ENCODE measurements around the gene ANKS6. TPM values are rescaled to one million over a fixed set of nuclear protein-coding genes. Genes with fewer than 3 reads are reported as not detected.

Gene ANKS6
- total RNA-seq, 1 donor from 2014 or later = 16.0 TPM

DNA sequence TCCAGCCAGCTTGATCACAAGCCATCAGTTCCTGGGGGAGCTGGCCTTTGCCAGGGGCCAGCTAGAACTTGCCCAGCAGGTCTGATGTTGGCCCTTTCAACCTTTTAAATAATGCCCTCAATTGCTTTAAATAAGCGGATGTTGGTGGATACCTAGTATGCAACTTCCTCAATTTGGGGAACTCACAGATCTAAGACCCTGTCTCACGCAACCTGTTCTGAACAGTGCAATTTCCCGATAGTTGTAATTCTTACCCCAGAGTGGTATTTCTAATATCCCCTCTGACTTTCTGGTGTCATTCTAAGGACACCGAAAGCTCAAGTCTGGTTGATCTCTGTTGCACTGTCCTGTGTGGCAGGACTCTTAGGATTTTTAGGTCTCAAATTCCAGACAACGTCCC is 34.2 kb upstream of the ANKS6 start:
- Histone ChIP-seq H3K4me1 (no peaks in the 10 kb centered on the region), H3K4me2 (no peak overlapping the region), H3F3A (ENCODE audit: low read depth) (no peaks in the 10 kb centered on the region), H3K79me2 (ENCODE audit: low read depth) (no peaks in the 10 kb centered on the region), H3K27ac (no peak overlapping the region), H4K20me1 (ENCODE audit: low read depth) (no peaks in the 10 kb centered on the region), H3K9ac (no peak overlapping the region), H3K36me3 (no peaks in the 10 kb centered on the region), H2AFZ (replicated peaks) (no peak overlapping the region), H3K27me3 (no peaks in the 10 kb centered on the region), H3K9me3 (ENCODE audit: low read depth) (no peaks in the 10 kb centered on the region), H3K4me3 (no peak overlapping the region)
- Mint-ChIP-seq H3K27me3 (ENCODE audit: insufficient read depth, low read depth) (no peaks in the 10 kb centered on the region), H3K36me3 (peaks cover 26% of the 10 kb centered on the region), H3K4me1 (peaks cover 2% of the 10 kb centered on the region), H3K27ac (no peak overlapping the region), H3K9me3 (no peaks in the 10 kb centered on the region), H3K4me3 (no peak overlapping the region)
- no peak for TF ChIP-seq EZH2phosphoT487 (IDR thresholded peaks at IDR 0.05)
- TF ChIP-seq, protein P1, sequence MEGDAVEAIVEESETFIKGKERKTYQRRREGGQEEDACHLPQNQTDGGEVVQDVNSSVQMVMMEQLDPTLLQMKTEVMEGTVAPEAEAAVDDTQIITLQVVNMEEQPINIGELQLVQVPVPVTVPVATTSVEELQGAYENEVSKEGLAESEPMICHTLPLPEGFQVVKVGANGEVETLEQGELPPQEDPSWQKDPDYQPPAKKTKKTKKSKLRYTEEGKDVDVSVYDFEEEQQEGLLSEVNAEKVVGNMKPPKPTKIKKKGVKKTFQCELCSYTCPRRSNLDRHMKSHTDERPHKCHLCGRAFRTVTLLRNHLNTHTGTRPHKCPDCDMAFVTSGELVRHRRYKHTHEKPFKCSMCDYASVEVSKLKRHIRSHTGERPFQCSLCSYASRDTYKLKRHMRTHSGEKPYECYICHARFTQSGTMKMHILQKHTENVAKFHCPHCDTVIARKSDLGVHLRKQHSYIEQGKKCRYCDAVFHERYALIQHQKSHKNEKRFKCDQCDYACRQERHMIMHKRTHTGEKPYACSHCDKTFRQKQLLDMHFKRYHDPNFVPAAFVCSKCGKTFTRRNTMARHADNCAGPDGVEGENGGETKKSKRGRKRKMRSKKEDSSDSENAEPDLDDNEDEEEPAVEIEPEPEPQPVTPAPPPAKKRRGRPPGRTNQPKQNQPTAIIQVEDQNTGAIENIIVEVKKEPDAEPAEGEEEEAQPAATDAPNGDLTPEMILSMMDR (IDR thresholded peaks at IDR 0.05) = no peak
- no peak for TF ChIP-seq EZH2 (IDR thresholded peaks at IDR 0.05)
- no peak for DNase-seq (ENCODE audit: low spot score)

DNA sequence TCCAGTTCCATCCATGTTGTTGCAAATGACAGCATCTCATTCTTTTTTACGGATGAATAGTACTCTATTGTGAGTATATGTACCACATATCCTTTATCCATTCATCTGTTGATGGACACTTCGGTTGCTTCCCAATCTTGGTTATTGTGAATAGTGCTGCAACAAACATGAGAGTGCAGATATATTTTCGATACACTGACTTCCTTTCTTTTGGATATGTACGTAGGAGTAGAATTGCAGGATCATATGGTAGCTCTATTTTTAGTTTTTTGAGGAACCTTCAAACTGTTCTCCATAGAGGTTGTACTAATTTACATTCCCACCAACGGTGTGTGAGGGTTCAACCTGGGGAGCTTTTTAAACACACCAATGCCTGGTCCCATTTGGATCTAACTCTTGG is 33.4 kb upstream of the ANKS6 start:
- no peak overlapping the region for H3K27ac Mint-ChIP-seq
- Histone ChIP-seq H3K4me3 (no peak overlapping the region), H4K20me1 (ENCODE audit: low read depth) (no peaks in the 10 kb centered on the region), H3K27me3 (no peaks in the 10 kb centered on the region), H2AFZ (replicated peaks) (no peak overlapping the region), H3K79me2 (ENCODE audit: low read depth) (no peaks in the 10 kb centered on the region), H3K27ac (no peak overlapping the region), H3K9ac (no peak overlapping the region), H3K36me3 (no peaks in the 10 kb centered on the region), H3K9me3 (ENCODE audit: low read depth) (no peaks in the 10 kb centered on the region), H3K4me1 (no peaks in the 10 kb centered on the region), H3K4me2 (no peak overlapping the region), H3F3A (ENCODE audit: low read depth) (no peaks in the 10 kb centered on the region)
- no peaks in the 10 kb centered on the region for H3K9me3 Mint-ChIP-seq
- peaks cover 22% of the 10 kb centered on the region for H3K36me3 Mint-ChIP-seq
- TF ChIP-seq, protein P1 (IDR thresholded peaks at IDR 0.05) = no peak
- TF ChIP-seq EZH2 (IDR thresholded peaks at IDR 0.05) = no peak
- TF ChIP-seq EZH2phosphoT487 (IDR thresholded peaks at IDR 0.05) = no peak
- no peak for DNase-seq (ENCODE audit: low spot score)
- H3K4me1 Mint-ChIP-seq = peaks cover 2% of the 10 kb centered on the region
- H3K27me3 Mint-ChIP-seq (ENCODE audit: insufficient read depth, low read depth) = peaks cover 2% of the 10 kb centered on the region
- no peak overlapping the region for H3K4me3 Mint-ChIP-seq

DNA sequence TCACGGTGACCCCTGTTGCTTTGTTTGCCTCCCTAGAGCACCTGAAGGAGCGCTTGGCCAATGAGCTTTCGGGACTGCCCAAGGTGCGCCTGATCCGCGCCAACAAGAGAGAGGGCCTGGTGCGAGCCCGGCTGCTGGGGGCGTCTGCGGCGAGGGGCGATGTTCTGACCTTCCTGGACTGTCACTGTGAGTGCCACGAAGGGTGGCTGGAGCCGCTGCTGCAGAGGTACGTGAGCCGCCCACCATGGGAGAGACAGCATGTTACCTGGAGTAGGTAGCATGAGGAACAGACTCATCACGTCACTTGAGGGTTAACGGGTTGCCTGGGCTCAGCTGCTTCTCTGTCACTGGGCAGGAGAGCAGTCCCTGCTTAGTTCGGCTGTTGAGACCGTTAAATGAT is 30.4 kb upstream of the ANKS6 start:
- no peaks in the 10 kb centered on the region for H3K9me3 ChIP-seq (ENCODE audit: low read depth)
- peaks cover 2% of the 10 kb centered on the region for H3K4me1 Mint-ChIP-seq
- H3F3A ChIP-seq (ENCODE audit: low read depth) = no peaks in the 10 kb centered on the region
- no peaks in the 10 kb centered on the region for H3K27me3 ChIP-seq
- peaks cover 18% of the 10 kb centered on the region for H3K36me3 Mint-ChIP-seq
- H3K4me1 ChIP-seq = no peaks in the 10 kb centered on the region
- H3K4me3 ChIP-seq = no peak overlapping the region
- DNase-seq (ENCODE audit: low spot score) = no peak
- no peak overlapping the region for H3K27ac ChIP-seq
- no peak overlapping the region for H2AFZ ChIP-seq (replicated peaks)
- H3K79me2 ChIP-seq (ENCODE audit: low read depth) = no peaks in the 10 kb centered on the region
- peaks cover 3% of the 10 kb centered on the region for H3K27me3 Mint-ChIP-seq (ENCODE audit: insufficient read depth, low read depth)
- no peak overlapping the region for H3K27ac Mint-ChIP-seq
- no peaks in the 10 kb centered on the region for H3K9me3 Mint-ChIP-seq
- TF ChIP-seq, protein P1 (IDR thresholded peaks at IDR 0.05) = no peak
- TF ChIP-seq EZH2phosphoT487 (IDR thresholded peaks at IDR 0.05) (no peak), EZH2 (IDR thresholded peaks at IDR 0.05) (no peak)
- no peak overlapping the region for H3K4me2 ChIP-seq
- no peaks in the 10 kb centered on the region for H4K20me1 ChIP-seq (ENCODE audit: low read depth)
- H3K36me3 ChIP-seq = no peaks in the 10 kb centered on the region
- H3K9ac ChIP-seq = no peak overlapping the region
- H3K4me3 Mint-ChIP-seq = no peak overlapping the region
